KMS-11 (cell line): ENCODE measurements around the gene UNKL.

Experiments used
- H2AFZ ChIP-seq: fragments of 200-600 bp; sonication (generic); 2 replicates; pipeline ENCODE4 v1.6.1; 2016; ENCODE audit warnings: antibody characterized with exemption, mixed run types, low read depth
- H3K27ac ChIP-seq: fragments of 200-600 bp; sonication (generic); 2 replicates; pipeline ENCODE4 v1.6.1; 2016; ENCODE audit warnings: mild to moderate bottlenecking, mixed run types
- H3K27me3 ChIP-seq: fragments of 200-600 bp; sonication (generic); 2 replicates; pipeline ENCODE4 v1.6.1; 2017; ENCODE audit warnings: mild to moderate bottlenecking, low read depth, mixed run types, moderate library complexity; ENCODE audit not compliant: insufficient read depth
- H3K36me3 ChIP-seq: fragments of 200-600 bp; sonication (generic); 2 replicates; pipeline ENCODE4 v1.6.1; 2017; ENCODE audit warnings: mild to moderate bottlenecking, mixed run types; ENCODE audit not compliant: insufficient read depth
- H3K4me1 ChIP-seq: fragments of 200-600 bp; sonication (generic); 2 replicates; pipeline ENCODE4 v1.6.1; 2016; ENCODE audit warnings: mild to moderate bottlenecking, low read depth, mixed run types; ENCODE audit not compliant: poor library complexity, severe bottlenecking
- H3K4me2 ChIP-seq: fragments of 200-600 bp; sonication (generic); 2 replicates; pipeline ENCODE4 v1.7.0; 2016; ENCODE audit warnings: mild to moderate bottlenecking, mixed run types
- H3K4me3 ChIP-seq: fragments of 200-600 bp; sonication (generic); IDR thresholded peaks from 2 replicates; pipeline ENCODE4 v1.6.1; 2017; ENCODE audit warnings: low read depth, low read length, mixed read lengths; ENCODE audit not compliant: insufficient read depth
- H3K79me2 ChIP-seq: fragments of 200-600 bp; sonication (generic); 2 replicates; pipeline ENCODE4 v1.6.1; 2016; ENCODE audit warnings: low read depth, mixed run types; ENCODE audit not compliant: insufficient read depth
- H3K9ac ChIP-seq: fragments of 200-600 bp; sonication (generic); 2 replicates; pipeline ENCODE4 v1.6.1; 2016; ENCODE audit warnings: mild to moderate bottlenecking, mixed run types
- H4K20me1 ChIP-seq: fragments of 200-600 bp; sonication (generic); 2 replicates; pipeline ENCODE4 v1.6.1; 2016; ENCODE audit warnings: mild to moderate bottlenecking, mixed run types; ENCODE audit not compliant: insufficient read depth
- TF ChIP-seq, protein P1 (sequence below): fragments of 200-600 bp; sonication (generic); conservative IDR thresholded peaks from 2 replicates; pipeline ENCODE4 v1.6.1; 2017; ENCODE audit warnings: low read depth, mild to moderate bottlenecking, antibody characterized with exemption, low read length, moderate library complexity, mixed read lengths

Gene UNKL

DNA sequence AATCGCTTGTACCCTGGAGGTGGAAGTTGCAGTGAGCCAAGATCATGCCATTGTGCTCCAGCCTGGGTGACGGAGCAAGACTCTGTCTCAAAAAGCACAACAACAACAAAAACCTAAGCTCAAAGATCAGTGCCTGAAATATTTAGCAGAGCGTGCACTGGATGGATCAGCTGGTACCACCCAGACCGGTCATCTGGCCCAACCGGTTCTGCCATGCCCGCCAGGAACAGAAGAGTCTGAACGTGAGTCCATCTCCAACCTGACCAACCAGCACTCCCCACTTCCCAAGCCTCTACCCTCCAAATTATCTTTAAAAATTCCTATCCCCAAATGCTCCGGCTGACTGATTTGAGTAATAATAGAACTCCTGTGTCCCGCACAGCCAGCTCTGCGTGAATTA, 7.6 kb upstream of the UNKL start:
- 0 out of 2 replicates have a peak, but pooled peaks cover 5% of the 10 kb centered on the region for H3K36me3 ChIP-seq
- no peak overlapping the region for H3K4me3 ChIP-seq
- TF ChIP-seq, protein P1, sequence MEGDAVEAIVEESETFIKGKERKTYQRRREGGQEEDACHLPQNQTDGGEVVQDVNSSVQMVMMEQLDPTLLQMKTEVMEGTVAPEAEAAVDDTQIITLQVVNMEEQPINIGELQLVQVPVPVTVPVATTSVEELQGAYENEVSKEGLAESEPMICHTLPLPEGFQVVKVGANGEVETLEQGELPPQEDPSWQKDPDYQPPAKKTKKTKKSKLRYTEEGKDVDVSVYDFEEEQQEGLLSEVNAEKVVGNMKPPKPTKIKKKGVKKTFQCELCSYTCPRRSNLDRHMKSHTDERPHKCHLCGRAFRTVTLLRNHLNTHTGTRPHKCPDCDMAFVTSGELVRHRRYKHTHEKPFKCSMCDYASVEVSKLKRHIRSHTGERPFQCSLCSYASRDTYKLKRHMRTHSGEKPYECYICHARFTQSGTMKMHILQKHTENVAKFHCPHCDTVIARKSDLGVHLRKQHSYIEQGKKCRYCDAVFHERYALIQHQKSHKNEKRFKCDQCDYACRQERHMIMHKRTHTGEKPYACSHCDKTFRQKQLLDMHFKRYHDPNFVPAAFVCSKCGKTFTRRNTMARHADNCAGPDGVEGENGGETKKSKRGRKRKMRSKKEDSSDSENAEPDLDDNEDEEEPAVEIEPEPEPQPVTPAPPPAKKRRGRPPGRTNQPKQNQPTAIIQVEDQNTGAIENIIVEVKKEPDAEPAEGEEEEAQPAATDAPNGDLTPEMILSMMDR: no peak
- H3K4me2 ChIP-seq: peak overlapping the region; percentile 96; the same call in 1 of the 2 replicates
- H2AFZ ChIP-seq: peak overlapping the region; percentile 75; the same call in 1 of the 2 replicates
- H3K4me1 ChIP-seq: peaks cover 25% of the 10 kb centered on the region
- H3K79me2 ChIP-seq: peaks cover 33% of the 10 kb centered on the region
- H4K20me1 ChIP-seq: no peaks in the 10 kb centered on the region
- H3K27me3 ChIP-seq: no peaks in the 10 kb centered on the region
- H3K27ac ChIP-seq: peak overlapping the region; percentile 98; the same call in 1 of the 2 replicates
- no peak overlapping the region for H3K9ac ChIP-seq

DNA sequence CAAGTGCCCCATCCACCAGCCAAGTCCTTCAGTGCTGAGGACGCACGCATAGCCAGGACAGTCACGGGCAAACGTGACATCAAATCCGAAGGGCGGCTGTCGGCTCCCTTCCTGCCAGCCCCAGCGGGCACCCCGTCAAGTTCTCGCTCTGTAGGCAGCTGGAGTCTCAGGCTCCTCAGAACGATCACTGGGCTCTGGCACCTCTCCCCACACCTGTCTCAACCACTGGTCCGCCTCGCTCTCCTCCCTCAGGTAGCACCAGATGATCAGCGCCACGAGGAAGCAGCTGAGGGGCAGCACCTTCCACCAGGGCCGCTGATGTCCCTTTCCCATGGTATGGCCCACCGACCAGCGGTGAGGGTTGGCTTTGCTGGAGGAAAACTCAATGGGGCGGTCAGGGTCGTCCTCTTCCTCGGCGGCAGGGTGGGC, 5.6 kb upstream of the UNKL start:
- Histone ChIP-seq H3K4me3 (no peak overlapping the region), H3K4me2 (peak overlapping the region; percentile 90), H3K4me1 (peaks cover 28% of the 10 kb centered on the region), H3K27ac (peak overlapping the region; percentile 98), H3K9ac (peak overlapping the region; percentile 92), H3K27me3 (no peaks in the 10 kb centered on the region), H4K20me1 (no peaks in the 10 kb centered on the region), H3K36me3 (0 out of 2 replicates have a peak, but pooled peaks cover 5% of the 10 kb centered on the region), H3K79me2 (peaks cover 33% of the 10 kb centered on the region), H2AFZ (peak overlapping the region; percentile 14)
- TF ChIP-seq, protein P1: no peak

DNA sequence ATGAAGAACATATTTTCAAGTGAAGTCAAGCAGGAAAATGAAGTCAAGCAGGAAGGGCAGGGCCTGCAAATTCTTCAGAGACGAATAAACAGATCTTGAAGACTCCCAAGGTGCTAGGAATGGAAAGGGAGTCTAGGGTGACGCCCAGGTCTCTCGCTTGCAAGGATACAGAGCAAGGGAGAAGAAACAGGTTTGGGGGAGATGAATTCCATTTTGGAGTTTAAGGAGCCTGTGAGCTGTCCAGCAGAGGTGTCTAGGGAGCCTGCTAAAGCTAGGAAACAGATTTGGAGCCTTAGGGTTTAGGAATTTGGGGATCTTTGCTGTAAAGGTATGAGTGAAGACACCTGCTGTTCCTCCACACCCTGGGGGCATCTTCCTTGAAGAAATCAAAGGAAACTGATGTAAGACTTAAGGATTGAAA, 2.0 kb upstream of the UNKL start:
- Histone ChIP-seq H3K4me3 (no peak overlapping the region), H3K36me3 (0 out of 2 replicates have a peak, but pooled peaks cover 5% of the 10 kb centered on the region), H3K9ac (no peak overlapping the region), H3K4me2 (no peak overlapping the region), H4K20me1 (no peaks in the 10 kb centered on the region), H2AFZ (no peak overlapping the region), H3K4me1 (peaks cover 39% of the 10 kb centered on the region), H3K79me2 (peaks cover 56% of the 10 kb centered on the region), H3K27ac (no peak overlapping the region), H3K27me3 (no peaks in the 10 kb centered on the region)
- TF ChIP-seq, protein P1: no peak

DNA sequence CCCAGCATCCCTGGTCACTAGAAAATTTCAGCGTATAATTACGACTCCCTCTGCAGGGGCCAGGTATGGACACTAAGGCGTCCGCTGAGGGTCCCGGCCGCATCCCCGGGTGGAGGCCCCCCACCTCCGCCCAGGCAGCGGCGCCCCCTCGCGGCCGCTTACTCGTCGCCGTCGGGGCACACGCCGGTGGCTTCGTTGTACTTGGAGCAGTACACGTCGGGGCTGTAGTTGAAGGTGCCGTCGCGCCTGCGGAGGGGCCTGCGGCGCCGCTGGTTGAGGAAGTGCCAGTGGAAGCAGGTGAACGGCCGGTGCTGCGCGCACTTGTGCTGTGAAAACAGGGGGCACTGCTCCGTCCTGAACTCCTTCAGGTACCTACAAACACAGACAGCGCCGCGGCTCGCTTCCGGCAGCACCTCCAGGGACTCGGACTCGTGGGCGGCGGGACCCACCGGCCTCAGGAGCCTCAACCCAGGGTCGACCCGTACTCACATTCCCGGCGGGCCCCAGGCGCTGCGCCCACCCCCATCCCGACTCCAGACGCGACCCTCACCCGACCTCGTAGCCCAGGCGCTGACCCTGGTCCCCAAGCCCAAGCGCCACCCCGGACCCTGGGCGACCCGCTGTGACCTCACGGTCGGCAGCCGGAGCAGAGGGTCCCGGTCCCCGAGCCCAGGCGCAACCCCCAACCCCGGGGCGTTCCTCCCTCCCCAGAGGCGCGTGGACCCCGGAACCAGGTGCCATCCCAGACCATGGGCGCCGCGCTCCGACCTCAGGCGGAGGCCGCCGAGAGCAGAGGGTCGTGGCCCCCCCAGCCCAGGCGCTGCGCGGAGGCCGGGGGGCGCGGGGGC, 596 bp downstream of the UNKL start:
- no peaks in the 10 kb centered on the region for H4K20me1 ChIP-seq
- peaks cover 57% of the 10 kb centered on the region for H3K79me2 ChIP-seq
- no peak overlapping the region for H3K4me3 ChIP-seq
- H3K4me2 ChIP-seq: peak overlapping the region; percentile 69
- H3K9ac ChIP-seq: peak overlapping the region; percentile 85
- peak overlapping the region; percentile 63 for H2AFZ ChIP-seq
- TF ChIP-seq, protein P1: peak; percentile 75
- H3K4me1 ChIP-seq: peaks cover 26% of the 10 kb centered on the region
- H3K27me3 ChIP-seq: no peaks in the 10 kb centered on the region
- 0 out of 2 replicates have a peak, but pooled peaks cover 5% of the 10 kb centered on the region for H3K36me3 ChIP-seq
- peak overlapping the region; percentile 61 for H3K27ac ChIP-seq
